Ishikawa (cell line): ENCODE measurements around the gene CNTNAP2.

Source experiments
- CREB1 ChIP-seq: IDR thresholded peaks from 2 replicates; pipeline ENCODE4 v1.6.1; 2012; ENCODE audit warnings: low read depth
- YY1 ChIP-seq: IDR thresholded peaks from 2 replicates; pipeline ENCODE4 v1.6.1; 2012; ENCODE audit warnings: low read depth

GRCh38 chr7:148270576-148270975 is 2154.0 kb downstream of the CNTNAP2 start:
- TF ChIP-seq CREB1 (no peak), YY1 (no peak)
